H9 (cell line): ENCODE results near the gene C1orf21. TPM values are rescaled to one million over a fixed set of nuclear protein-coding genes. Genes with fewer than 3 reads are reported as not detected.

ENCODE experiments used
- DNase-seq: peaks from one replicate; pipeline ENCODE4 v3.0.0-alpha.2; 2017
- H2AFZ ChIP-seq: one replicate; pipeline ENCODE4 v1.6.1; 2013; ENCODE audit warnings: mild to moderate bottlenecking, low read length, control low read depth, moderate library complexity
- H2AK5ac ChIP-seq: 2 replicates; pipeline ENCODE4 v1.6.1; 2013; ENCODE audit warnings: low read length, control low read depth, mixed read lengths; ENCODE audit not compliant: insufficient read length
- H2BK120ac ChIP-seq: one replicate; pipeline ENCODE4 v1.6.1; 2013; ENCODE audit warnings: low read depth, mild to moderate bottlenecking, low read length, control low read depth, inconsistent platforms; ENCODE audit not compliant: poor library complexity, severe bottlenecking
- H2BK12ac ChIP-seq: 2 replicates; pipeline ENCODE4 v1.6.1; 2013; ENCODE audit warnings: low read length, control low read depth, mixed read lengths, low read depth; ENCODE audit not compliant: insufficient read length
- H2BK15ac ChIP-seq: 2 replicates; pipeline ENCODE4 v1.6.1; 2013; ENCODE audit warnings: low read depth, low read length, control low read depth
- H2BK20ac ChIP-seq: one replicate; pipeline ENCODE4 v1.6.1; 2013; ENCODE audit warnings: low read depth, mild to moderate bottlenecking, low read length, control low read depth, inconsistent platforms; ENCODE audit not compliant: poor library complexity, severe bottlenecking
- H2BK5ac ChIP-seq: 2 replicates; pipeline ENCODE4 v1.6.1; 2013; ENCODE audit warnings: low read length, control low read depth, mixed read lengths; ENCODE audit not compliant: insufficient read length
- H3K14ac ChIP-seq: 2 replicates; pipeline ENCODE4 v1.6.1; 2013; ENCODE audit warnings: low read length, control low read depth; ENCODE audit not compliant: insufficient read depth
- H3K18ac ChIP-seq: 2 replicates; pipeline ENCODE4 v1.6.1; 2013; ENCODE audit warnings: low read depth, mild to moderate bottlenecking, mixed read lengths, low read length, control low read depth; ENCODE audit not compliant: insufficient read length
- H3K23ac ChIP-seq: 2 replicates; pipeline ENCODE4 v1.6.1; 2013; ENCODE audit warnings: low read length, control low read depth, mixed read lengths, low read depth; ENCODE audit not compliant: insufficient read length
- H3K23me2 ChIP-seq: 2 replicates; pipeline ENCODE4 v1.6.1; 2013; ENCODE audit warnings: low read depth, mild to moderate bottlenecking, mixed read lengths, low read length, control low read depth; ENCODE audit not compliant: insufficient read length, poor library complexity, severe bottlenecking
- H3K27ac ChIP-seq: 2 replicates; pipeline ENCODE4 v1.5.1; 2013; ENCODE audit warnings: low read length, control low read depth, mixed read lengths, low read depth; ENCODE audit not compliant: insufficient read length
- H3K27me3 ChIP-seq: 2 replicates; pipeline ENCODE4 v1.6.1; 2013; ENCODE audit warnings: low read length, control low read depth, inconsistent platforms; ENCODE audit not compliant: insufficient read depth
- H3K4ac ChIP-seq: 2 replicates; pipeline ENCODE4 v1.6.1; 2013; ENCODE audit warnings: low read depth, mild to moderate bottlenecking, control low read depth, inconsistent platforms, low read length, moderate library complexity
- H3K4me1 ChIP-seq: 2 replicates; pipeline ENCODE4 v1.6.1; 2013; ENCODE audit warnings: low read length, control low read depth, inconsistent platforms; ENCODE audit not compliant: insufficient read depth
- H3K4me2 ChIP-seq: 2 replicates; pipeline ENCODE4 v1.6.1; 2013; ENCODE audit warnings: low read length, control low read depth, mixed read lengths; ENCODE audit not compliant: insufficient read length, insufficient read depth
- H3K56ac ChIP-seq: 2 replicates; pipeline ENCODE4 v1.6.1; 2013; ENCODE audit warnings: low read depth, mild to moderate bottlenecking, mixed read lengths, low read length, control low read depth; ENCODE audit not compliant: insufficient read length
- H3K79me1 ChIP-seq: 2 replicates; pipeline ENCODE4 v1.6.1; 2013; ENCODE audit warnings: low read depth, mild to moderate bottlenecking, moderate library complexity, low read length, control low read depth, inconsistent platforms; ENCODE audit not compliant: insufficient read depth, poor library complexity, severe bottlenecking
- H3K79me2 ChIP-seq: 2 replicates; pipeline ENCODE4 v1.6.1; 2013; ENCODE audit warnings: low read length, control low read depth, inconsistent platforms; ENCODE audit not compliant: insufficient read depth
- H3K9ac ChIP-seq: 2 replicates; pipeline ENCODE4 v1.6.1; 2013; ENCODE audit warnings: low read length, control low read depth, mixed read lengths; ENCODE audit not compliant: insufficient read length; ENCODE audit errors: extremely low read depth
- H3K9me3 ChIP-seq: one replicate; pipeline ENCODE4 v1.6.1; 2013; ENCODE audit warnings: low read depth, low read length, inconsistent platforms; ENCODE audit not compliant: control insufficient read depth
- H3T11ph ChIP-seq: one replicate; pipeline ENCODE4 v1.6.1; 2013; ENCODE audit warnings: mild to moderate bottlenecking, low read length, control low read depth, inconsistent platforms
- H4K20me1 ChIP-seq: one replicate; pipeline ENCODE4 v1.6.1; 2013; ENCODE audit not compliant: control insufficient read depth, insufficient read length, insufficient read depth
- H4K5ac ChIP-seq: 2 replicates; pipeline ENCODE4 v1.6.1; 2013; ENCODE audit warnings: low read depth, mild to moderate bottlenecking, mixed read lengths, low read length, control low read depth; ENCODE audit not compliant: insufficient read length
- H4K8ac ChIP-seq: replicated peaks from 2 replicates; pipeline ENCODE4 v1.6.1; 2013; ENCODE audit warnings: low read length, control low read depth, mixed read lengths, low read depth; ENCODE audit not compliant: insufficient read length
- H4K91ac ChIP-seq: 2 replicates; pipeline ENCODE4 v1.6.1; 2013; ENCODE audit warnings: low read depth, mild to moderate bottlenecking, moderate library complexity, mixed read lengths, low read length, control low read depth; ENCODE audit not compliant: insufficient read length
- H3K27ac Mint-ChIP-seq, 3 experiments: 2 replicates in 2 of 3; 3 replicates in 1 of 3; pipeline ENCODE4 v1.8.0; 2020 to 2021; ENCODE audit warnings: mixed read lengths in 3 of 3, mild to moderate bottlenecking in 1 of 3, moderate library complexity in 1 of 3
- H3K27me3 Mint-ChIP-seq: 2 replicates; pipeline ENCODE4 v1.8.0; 2021; ENCODE audit warnings: low read depth, mild to moderate bottlenecking, moderate library complexity, mixed read lengths
- H3K36me3 Mint-ChIP-seq, 3 experiments: 2 replicates in 2 of 3; 3 replicates in 1 of 3; pipeline ENCODE4 v1.8.0; 2020 to 2021; ENCODE audit warnings: low read depth in 3 of 3, mixed read lengths in 3 of 3; ENCODE audit not compliant: insufficient read depth in 1 of 3
- H3K4me1 Mint-ChIP-seq, 2 experiments: 2 replicates each; pipeline ENCODE4 v1.8.0; 2020; ENCODE audit warnings: mixed read lengths in 2 of 2
- H3K4me3 Mint-ChIP-seq, 2 experiments: 2 replicates in 1 of 2; 3 replicates in 1 of 2; pipeline ENCODE4 v1.8.0; 2020 to 2021; ENCODE audit warnings: mild to moderate bottlenecking in 2 of 2, mixed read lengths in 2 of 2, moderate library complexity in 1 of 2
- H3K9me3 Mint-ChIP-seq, 2 experiments: 2 replicates in 1 of 2; 3 replicates in 1 of 2; pipeline ENCODE4 v1.8.0; 2020; ENCODE audit warnings: mild to moderate bottlenecking in 2 of 2, mixed read lengths in 2 of 2, moderate library complexity in 1 of 2
- CTCF ChIP-seq: fragments of 200-600 bp; sonication (generic); conservative IDR thresholded peaks from 3 replicates; pipeline ENCODE4 v1.8.0; 2021; ENCODE audit warnings: antibody characterized with exemption, mild to moderate bottlenecking
- total RNA-seq: library from RNA; stranded (reverse); gene quantifications from 2 replicates; pipeline ENCODE4 v1.2.1, GENCODE V29; 2021

The C1orf21 gene
- total RNA-seq, 1 experiment from 2014 or later, result 36.0 TPM

- H3T11ph ChIP-seq, result no peak overlapping the region
- no peak overlapping the region for H3K4ac ChIP-seq
- H3K23ac ChIP-seq, result no peak overlapping the region
- H2AFZ ChIP-seq, result no peak overlapping the region
- 0 out of 7 replicates have a peak overlapping the region, but pooled peaks of 1 of the 3 experiments have one; percentile 66 for H3K27ac Mint-ChIP-seq
- H3K4me3 Mint-ChIP-seq, result no peak overlapping the region
- no peaks in the 10 kb centered on the region for H3K4me1 ChIP-seq
- H2BK120ac ChIP-seq, result no peak overlapping the region
- H3K79me2 ChIP-seq, result no peaks in the 10 kb centered on the region
- H3K27me3 ChIP-seq, result no peaks in the 10 kb centered on the region
- no peak overlapping the region for H2BK5ac ChIP-seq
- peaks cover 12 to 41% of the 10 kb centered on the region in 2 experiments for H3K4me1 Mint-ChIP-seq
- H3K4me2 ChIP-seq, result no peak overlapping the region
- H3K27ac ChIP-seq, result no peak overlapping the region
- peaks cover 0 to 3% (median 0%) of the 10 kb centered on the region in 3 experiments; a peak in 2 of 7 replicates for H3K36me3 Mint-ChIP-seq
- H4K5ac ChIP-seq, result no peak overlapping the region
- H3K56ac ChIP-seq, result no peak overlapping the region
- H3K14ac ChIP-seq, result no peak overlapping the region
- no peak overlapping the region for H2BK12ac ChIP-seq
- H3K9ac ChIP-seq, result no peak overlapping the region
- no peaks in the 10 kb centered on the region for H4K20me1 ChIP-seq
- no peak overlapping the region for H4K8ac ChIP-seq
- TF ChIP-seq CTCF, result no peak
- H4K91ac ChIP-seq, result no peak overlapping the region
- H3K79me1 ChIP-seq, result no peaks in the 10 kb centered on the region
- H3K9me3 ChIP-seq, result no peaks in the 10 kb centered on the region
- no peak for DNase-seq
- no peaks in the 10 kb centered on the region for H3K27me3 Mint-ChIP-seq
- H3K18ac ChIP-seq, result no peak overlapping the region
- H2BK15ac ChIP-seq, result no peak overlapping the region
- H3K9me3 Mint-ChIP-seq, result no peaks in the 10 kb centered on the region
- no peak overlapping the region for H2AK5ac ChIP-seq
- H2BK20ac ChIP-seq, result no peak overlapping the region
- H3K23me2 ChIP-seq, result no peaks in the 10 kb centered on the region
Observed at GRCh38 chr1:184467295-184467694, 80.5 kb downstream of the C1orf21 start.
